Smooth muscle cell (in vitro differentiated cells): Measurements from ENCODE around the gene CCT8. TPM values are rescaled to one million over a fixed set of nuclear protein-coding genes. Genes with fewer than 3 reads are reported as not detected.
"Not testable (repeated sequence)": the region's sequence is repeated elsewhere in the genome, so short reads cannot be mapped to it uniquely, and the experiment has no call there.

Experiments
- DNase-seq: peaks from one replicate; lab custom pipeline; 2025; ENCODE audit not compliant: unreplicated experiment; lab: John Stamatoyannopoulos, UW
- H2AFZ ChIP-seq: fragments of 200-600 bp; sonication (generic); 2 replicates; pipeline ENCODE4 v1.6.0; 2016; ENCODE audit warnings: antibody characterized with exemption, low read depth, mild to moderate bottlenecking
- H3F3A ChIP-seq: fragments of 200-600 bp; sonication (generic); 2 replicates; pipeline ENCODE4 v1.6.0; 2017; ENCODE audit warnings: antibody characterized with exemption, low read depth
- H3K27ac ChIP-seq: fragments of 200-600 bp; sonication (generic); 2 replicates; pipeline ENCODE4 v1.5.1; 2016; ENCODE audit warnings: low read depth, mild to moderate bottlenecking
- H3K27me3 ChIP-seq: fragments of 200-600 bp; sonication (generic); 2 replicates; pipeline ENCODE4 v1.6.1; 2016; ENCODE audit warnings: low read depth, mild to moderate bottlenecking
- H3K36me3 ChIP-seq: fragments of 200-600 bp; sonication (generic); 2 replicates; pipeline ENCODE4 v1.5.1; 2016; ENCODE audit warnings: low read depth
- H3K4me1 ChIP-seq: fragments of 200-600 bp; sonication (generic); 2 replicates; pipeline ENCODE4 v1.5.1; 2016; ENCODE audit warnings: low read depth
- H3K4me2 ChIP-seq: fragments of 200-600 bp; sonication (generic); 2 replicates; pipeline ENCODE4 v1.6.0; 2016; ENCODE audit warnings: mild to moderate bottlenecking
- H3K4me3 ChIP-seq: fragments of 200-600 bp; sonication (generic); 2 replicates; pipeline ENCODE4 v1.5.1; 2016; ENCODE audit warnings: mild to moderate bottlenecking
- H3K79me2 ChIP-seq: fragments of 200-600 bp; sonication (generic); 2 replicates; pipeline ENCODE4 v1.6.0; 2016; ENCODE audit warnings: low read depth, mild to moderate bottlenecking
- H3K9ac ChIP-seq: fragments of 200-600 bp; sonication (generic); 2 replicates; pipeline ENCODE4 v1.6.0; 2016; ENCODE audit warnings: low read depth
- H3K9me3 ChIP-seq: fragments of 200-600 bp; sonication (generic); replicated peaks from 2 replicates; pipeline ENCODE4 v1.5.1; 2016; ENCODE audit warnings: low read depth
- H4K20me1 ChIP-seq: fragments of 200-600 bp; sonication (generic); 2 replicates; pipeline ENCODE4 v1.6.0; 2016; ENCODE audit warnings: low read depth
- CTCF ChIP-seq: fragments of 200-600 bp; sonication (generic); IDR thresholded peaks from 2 replicates; pipeline ENCODE4 v1.5.1; 2017; ENCODE audit warnings: borderline replicate concordance, mild to moderate bottlenecking, antibody characterized with exemption; ENCODE audit not compliant: insufficient read depth, poor library complexity, severe bottlenecking
- WGBS: methylation state at CpG from one replicate; pipeline ENCODE4 v1.1.7; 2016; ENCODE audit warnings: low lambda C conversion rate; 5-methylcytosine and 5-hydroxymethylcytosine counted together
- polyA plus RNA-seq: library from polyadenylated mRNA; unstranded; fragments of >200 nt; fragmentation: Nextera tagmentation; extraction: Ambion mirVana; gene quantifications from 2 replicates; pipeline ENCODE4 v1.2.1, GENCODE V29; 2016
- total RNA-seq: library from RNA; depleted of rRNA; stranded (reverse); fragments of >200 nt; gene quantifications from 2 replicates; pipeline ENCODE4 v1.2.3, GENCODE V29; 2014

The CCT8 gene
- total and polyA plus RNA-seq, 2 experiments from 2014 or later = 125 to 184 TPM

- no peak overlapping the region for H2AFZ ChIP-seq
- no peaks in the 10 kb centered on the region for H3K36me3 ChIP-seq
- TF ChIP-seq CTCF = no peak
- no peak overlapping the region for H3K4me2 ChIP-seq
- no peak overlapping the region for H3K27ac ChIP-seq
- no peak overlapping the region for H3K4me3 ChIP-seq
- H3F3A ChIP-seq = no peaks in the 10 kb centered on the region
- no peak overlapping the region for H3K9ac ChIP-seq
- no peaks in the 10 kb centered on the region for H4K20me1 ChIP-seq
- no peaks in the 10 kb centered on the region for H3K79me2 ChIP-seq
- WGBS = 87% methylated on average over 8 of the region's 8 CpGs
- no peaks in the 10 kb centered on the region for H3K9me3 ChIP-seq
- H3K27me3 ChIP-seq = no peaks in the 10 kb centered on the region
- no peak for DNase-seq
- no peaks in the 10 kb centered on the region for H3K4me1 ChIP-seq
Measured at GRCh38 chr21:29078869-29079767, 5.7 kb upstream of the CCT8 start.

- peaks cover 6% of the 10 kb centered on the region for H3K79me2 ChIP-seq
- H3K9me3 ChIP-seq = no peaks in the 10 kb centered on the region
- no peak overlapping the region for H2AFZ ChIP-seq
- 91% methylated on average over 6 of the region's 6 CpGs for WGBS
- no peak overlapping the region for H3K27ac ChIP-seq
- H3K4me1 ChIP-seq = no peaks in the 10 kb centered on the region
- H4K20me1 ChIP-seq = no peaks in the 10 kb centered on the region
- no peak overlapping the region for H3K4me3 ChIP-seq
- no peaks in the 10 kb centered on the region for H3K27me3 ChIP-seq
- H3K4me2 ChIP-seq = no peak overlapping the region
- no peak for DNase-seq
- no peak overlapping the region for H3K9ac ChIP-seq
- no peaks in the 10 kb centered on the region for H3F3A ChIP-seq
- no peak for TF ChIP-seq CTCF
- H3K36me3 ChIP-seq = no peaks in the 10 kb centered on the region
Measured at GRCh38 chr21:29077651-29078090, 4.2 kb upstream of the CCT8 start.

GRCh38 chr21:29076731-29077640, 3.5 kb upstream of the CCT8 start:
- H4K20me1 ChIP-seq, H3K4me3 ChIP-seq, H3K9me3 ChIP-seq, H3K4me1 ChIP-seq, H3K4me2 ChIP-seq, H2AFZ ChIP-seq, H3K9ac ChIP-seq, H3K27ac ChIP-seq, H3F3A ChIP-seq, H3K36me3 ChIP-seq, DNase-seq, H3K27me3 ChIP-seq: not testable (repeated sequence)
- H3K79me2 ChIP-seq = peaks cover 13% of the 10 kb centered on the region
- 92% methylated on average over 35 of the region's 50 CpGs for WGBS
